ENCODE results near the gene TAS2R8. TPM values are rescaled to one million over a fixed set of nuclear protein-coding genes. Genes with fewer than 3 reads are reported as not detected.

The TAS2R8 gene
- total and polyA plus RNA-seq, 2 of the 8 experiments (the other 6 are each of a cell fraction or from before 2014, with no cell fraction given), result not detected

GRCh38 chr12:10847744-10848143 lies 40.7 kb upstream of the TAS2R8 start:
- no peaks in the 10 kb centered on the region for H4K20me1 ChIP-seq (replicated peaks in 1 of 2; ENCODE audit: control insufficient read depth in 1 of 2, insufficient read depth in 2 of 2, low read length in 2 of 2)
- no peak overlapping the region for H3K27ac ChIP-seq (ENCODE audit: low read depth, low read length)
- no peaks in the 10 kb centered on the region for H3K79me2 ChIP-seq (ENCODE audit: control insufficient read depth in 1 of 2, insufficient read depth in 2 of 2, low read length in 2 of 2)
- DNase-seq (ENCODE audit: low read depth in 1 of 2, low spot score in 2 of 2), result no peak
- POLR2A ChIA-PET (ENCODE audit: partially characterized antibody), result no interaction called here
- no peak for FAIRE-seq
- no peak overlapping the region for H3K23ac ChIP-seq (ENCODE audit: insufficient read length)
- H2AK5ac ChIP-seq (ENCODE audit: low read depth, low read length), result no peak overlapping the region
- H2BK12ac ChIP-seq (ENCODE audit: low read depth, low read length), result no peak overlapping the region
- no peak overlapping the region for H2BK15ac ChIP-seq (ENCODE audit: low read length)
- no peak overlapping the region for H2AFZ ChIP-seq (ENCODE audit: low read length)
- H4K91ac ChIP-seq (replicated peaks; ENCODE audit: insufficient read length, low read length), result no peak overlapping the region
- no peak overlapping the region for H2BK20ac ChIP-seq (ENCODE audit: low read length)
- no peak overlapping the region for H3K4ac ChIP-seq (replicated peaks; ENCODE audit: insufficient read length, low read depth, low read length)
- no peaks in the 10 kb centered on the region for H3K4me1 ChIP-seq (replicated peaks in 1 of 4; ENCODE audit: control insufficient read depth in 3 of 4, insufficient read depth in 4 of 4, low read length in 3 of 4)
- no peaks in the 10 kb centered on the region for H3K79me1 ChIP-seq (ENCODE audit: low read depth, low read length)
- no peaks in the 10 kb centered on the region for H3K23me2 ChIP-seq (ENCODE audit: low read depth, low read length)
- H3K4me2 ChIP-seq (ENCODE audit: insufficient read depth in 1 of 2, low read depth in 2 of 2, low read length in 2 of 2), result no peak overlapping the region
- H2BK5ac ChIP-seq (ENCODE audit: low read depth, low read length), result no peak overlapping the region
- TF ChIP-seq E2F6 (IDR thresholded peaks at IDR 0.05), result no peak
- no peak overlapping the region for H3K9ac ChIP-seq (replicated peaks in 1 of 4; ENCODE audit: extremely low read depth in 1 of 4, low read depth in 3 of 4, low read length in 3 of 4)
- H3K4me3 ChIP-seq (ENCODE audit: extremely low read depth in 1 of 4, insufficient read depth in 2 of 4, low read depth in 3 of 4, low read length in 4 of 4), result no peak overlapping the region
- H3K9me3 ChIP-seq (ENCODE audit: insufficient read depth in 2 of 2, low read depth in 1 of 2, low read length in 1 of 2), result no peaks in the 10 kb centered on the region
- no peak overlapping the region for H2BK120ac ChIP-seq (replicated peaks; ENCODE audit: low read depth, low read length)
- no peak overlapping the region for H4K5ac ChIP-seq (ENCODE audit: insufficient read length, low read depth, low read length)
- no peak overlapping the region for H3K14ac ChIP-seq (ENCODE audit: insufficient read length)
- no peak overlapping the region for H4K8ac ChIP-seq (ENCODE audit: extremely low read depth, insufficient read depth, low read length)
- no peaks in the 10 kb centered on the region for H3K27me3 ChIP-seq (replicated peaks in 1 of 4; ENCODE audit: control insufficient read depth in 3 of 4, extremely low read depth in 1 of 4, insufficient read depth in 3 of 4, low read length in 3 of 4)
- no peak overlapping the region for H3K18ac ChIP-seq (ENCODE audit: extremely low read depth, low read length)
- no peaks in the 10 kb centered on the region for H3K36me3 ChIP-seq (ENCODE audit: control insufficient read depth in 2 of 4, insufficient read depth in 4 of 4, low read length in 3 of 4)
- no peak overlapping the region for H3K56ac ChIP-seq (replicated peaks; ENCODE audit: insufficient read length, low read depth, low read length)
- WGBS, 2 experiments (ENCODE audit: extremely low coverage in 1 of 2, insufficient coverage in 1 of 2, insufficient read length in 1 of 2, insufficient replicate concordance in 2 of 2, low coverage in 1 of 2, low lambda C conversion rate in 2 of 2, missing lambda C conversion rate in 1 of 2), result 39% methylated on average over 2 of the region's 2 CpGs; no CpG with 5 or more reads in 1 of the 2 experiments
- CTCF ChIA-PET (ENCODE audit: partially characterized antibody), result interaction anchor here (1.0 kb wide), 1 partner anchor 639 kb away, joined by 4 read pairs; no protein-coding TSS in a partner anchor

All from H1 (cell line).